ENCODE measurements around the gene DBH. TPM values are rescaled to one million over a fixed set of nuclear protein-coding genes. Genes with fewer than 3 reads are reported as not detected.

DBH gene
- total and polyA plus RNA-seq, 2 donors (not counting 3 experiments of a cell fraction or from before 2014, with no cell fraction given) = not detected

DNA sequence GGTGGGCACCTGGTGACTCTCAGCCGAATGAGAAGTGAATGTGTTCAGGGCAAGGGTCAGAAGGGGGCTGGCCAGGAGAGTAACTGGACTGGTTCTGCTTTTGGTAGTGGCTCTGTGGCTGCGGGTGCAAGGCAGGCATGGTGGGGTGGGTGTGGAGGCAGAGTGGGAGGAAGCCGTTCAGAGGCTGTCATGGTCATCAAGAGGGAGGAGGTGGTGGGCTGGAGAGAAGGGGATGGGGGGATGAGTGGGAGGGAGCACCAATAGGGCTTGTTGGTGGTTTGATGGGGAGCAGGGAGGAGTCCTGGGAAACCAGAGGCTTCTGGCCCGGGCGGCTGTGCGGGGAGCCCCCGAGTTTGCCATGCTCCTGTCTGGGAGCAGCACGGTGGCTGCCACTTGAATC, 40.3 kb upstream of the DBH start:
- Histone ChIP-seq H3K9me3 (replicated peaks; ENCODE audit: control insufficient read depth, insufficient read depth, low read length) (peaks cover 1% of the 10 kb centered on the region), H3K4me2 (ENCODE audit: insufficient read depth, low read length) (no peak overlapping the region), H3K36me3 (ENCODE audit: control insufficient read depth in 2 of 2, extremely low read depth in 1 of 2, insufficient read depth in 2 of 2, low read length in 2 of 2) (no peaks in the 10 kb centered on the region), H4K20me1 (replicated peaks; ENCODE audit: control insufficient read depth, extremely low read depth, insufficient read depth, low read length) (no peaks in the 10 kb centered on the region), H3K79me2 (ENCODE audit: control insufficient read depth, insufficient read depth, low read length) (no peaks in the 10 kb centered on the region), H3K27me3 (ENCODE audit: control insufficient read depth in 2 of 2, insufficient read depth in 2 of 2, low read length in 2 of 2) (no peaks in the 10 kb centered on the region), H3K9me1 (replicated peaks; ENCODE audit: control insufficient read depth, extremely low read depth, insufficient read depth, low read length) (no peaks in the 10 kb centered on the region), H3K27ac (ENCODE audit: insufficient read depth, low read depth, low read length) (no peak overlapping the region), H3K4me3 (replicated peaks in 1 of 3; ENCODE audit: insufficient read depth in 1 of 3, low read depth in 1 of 3, low read length in 3 of 3) (no peak overlapping the region), H3K4me1 (ENCODE audit: control insufficient read depth, extremely low read depth, insufficient read depth, low read length) (no peaks in the 10 kb centered on the region), H2AFZ (ENCODE audit: low read depth, low read length) (no peak overlapping the region), H3K9ac (replicated peaks; ENCODE audit: extremely low read depth, insufficient read depth, low read length) (no peak overlapping the region)
- POLR2A ChIA-PET = no interaction called here
- FAIRE-seq (no peak), DNase-seq (ENCODE audit: low read depth, low spot score) (no peak)
- dilution Hi-C loops (cut with MboI; ENCODE audit: extremely low pct_ligation_motif_present, low sequenced_read_pairs) (no loop called here), intact Hi-C loops (cut with micrococcal nuclease) (no loop called here)
- TF ChIP-seq FOS (IDR thresholded peaks at IDR 0.05; ENCODE audit: borderline replicate concordance, insufficient read depth, low read length) (no peak), MYC (IDR thresholded peaks at IDR 0.05; ENCODE audit: low read depth, low read length) (no peak), EZH2 (IDR thresholded peaks at IDR 0.05; ENCODE audit: borderline replicate concordance, low read depth, low read length, severe bottlenecking) (no peak), POLR2A (IDR thresholded peaks at IDR 0.05; ENCODE audit: low read depth, low read length) (no peak), MAX (IDR thresholded peaks at IDR 0.05; ENCODE audit: insufficient read depth, insufficient read length) (no peak), GATA2 (IDR thresholded peaks at IDR 0.05; ENCODE audit: insufficient read depth, insufficient read length, low read depth, low read length) (no peak), POLR2AphosphoS5 (IDR thresholded peaks at IDR 0.05; ENCODE audit: insufficient read depth, low read depth, low read length) (no peak), JUN (IDR thresholded peaks at IDR 0.05; ENCODE audit: borderline replicate concordance, insufficient read depth, insufficient read length, low read depth) (no peak), CTCF (IDR thresholded peaks at IDR 0.05; ENCODE audit: extremely low read depth in 1 of 2, insufficient read depth in 1 of 2, low read depth in 1 of 2, low read length in 2 of 2) (no peak)
- no TSS peak for BruUV-seq (replicated peaks)
- CTCF ChIA-PET = no interaction called here

All from endothelial cell of umbilical vein (primary cell).